ENCODE results near the gene ADCY3. TPM values are rescaled to one million over a fixed set of nuclear protein-coding genes. Genes with fewer than 3 reads are reported as not detected.

Gene ADCY3
- total and polyA plus RNA-seq, 9 of the 15 experiments (the other 6 are each of a cell fraction or from before 2014, with no cell fraction given), result 1.5 to 54.8 (median 26.3) TPM

- H3K9ac ChIP-seq (ENCODE audit: insufficient read depth in 1 of 2, low read depth in 2 of 2, low read length in 2 of 2), result no peak overlapping the region
- WGBS (ENCODE audit: insufficient coverage, low coverage, missing lambda C conversion rate), result 92% methylated on average over 4 of the region's 4 CpGs
- FAIRE-seq (no peak), DNase-seq (ENCODE audit: extremely low read depth in 1 of 4, low spot score in 3 of 4) (no peak), ATAC-seq (no peak)
- H3K9me3 ChIP-seq (replicated peaks; ENCODE audit: control insufficient read depth, insufficient read depth, low read depth, low read length), result no peaks in the 10 kb centered on the region
- peaks cover 8 to 32% of the 10 kb centered on the region in 2 experiments for H3K4me1 ChIP-seq (replicated peaks in 1 of 2; ENCODE audit: control insufficient read depth in 2 of 2, insufficient read depth in 2 of 2, low read length in 2 of 2)
- ChIA-PET CTCF (ENCODE audit: low intra/inter-chr PET ratio) (no interaction called here), POLR2A (interaction anchor here (0.7 to 2.0 kb wide), 2 partner anchors 9 to 15 kb away, joined by 3 to 10 read pairs; no protein-coding TSS in a partner anchor)
- H3K4me3 ChIP-seq, result no peak overlapping the region
- intact Hi-C loops (cut with micrococcal nuclease), result no loop called here
- H4K20me1 ChIP-seq (replicated peaks; ENCODE audit: control insufficient read depth, insufficient read depth, low read length), result no peaks in the 10 kb centered on the region
- no peak overlapping the region for H2AFZ ChIP-seq (ENCODE audit: low read depth, low read length)
- peaks cover 42% of the 10 kb centered on the region for H3K79me2 ChIP-seq (ENCODE audit: control insufficient read depth, insufficient read depth, low read length)
- H3K36me3 ChIP-seq (ENCODE audit: control insufficient read depth, insufficient read depth, low read length), result peaks cover 73% of the 10 kb centered on the region
- in situ Hi-C loops (cut with MboI), result no loop called here
- H3K27ac ChIP-seq (ENCODE audit: extremely low read depth, low read depth, low read length), result no peak overlapping the region
- TF ChIP-seq SFPQ (IDR thresholded peaks at IDR 0.05; ENCODE audit: low read depth, low read length) (no peak), NFRKB (IDR thresholded peaks at IDR 0.05; ENCODE audit: low read depth) (no peak), PBX2 (CRISPR knock-in tag; IDR thresholded peaks at IDR 0.05; ENCODE audit: low read depth) (no peak), PBX2 (tag; conservative IDR thresholded peaks at IDR 0.05; ENCODE audit: low read depth) (0 out of 2 replicates have a peak, but pooled peaks have one; percentile 19)
- H3K4me2 ChIP-seq (ENCODE audit: insufficient read depth, low read length), result no peak overlapping the region
- H3K27me3 ChIP-seq (ENCODE audit: control insufficient read depth in 2 of 2, insufficient read depth in 2 of 2, low read length in 2 of 2), result no peaks in the 10 kb centered on the region
- no TSS peak for BruUV-seq (replicated peaks)
- H3K9me1 ChIP-seq (ENCODE audit: control insufficient read depth, insufficient read depth, low read length), result no peaks in the 10 kb centered on the region
These were observed 105.5 kb downstream of the ADCY3 start for GRCh38 chr2:24814516-24814915.
